A172 (cell line): ENCODE measurements around the gene PCDHGA5. TPM values are rescaled to one million over a fixed set of nuclear protein-coding genes. Genes with fewer than 3 reads are reported as not detected.
"Not testable (repeated sequence)": the region's sequence is repeated elsewhere in the genome, so short reads cannot be mapped to it uniquely, and the experiment has no call there.

Source experiments
- DNase-seq: peaks from one replicate; pipeline ENCODE4 v3.0.0-alpha.2; 2015; ENCODE audit warnings: low spot score
- total RNA-seq: library from RNA; depleted of rRNA; stranded (reverse); fragments of >200 nt; shearing (Covaris generic); gene quantifications from 2 replicates; pipeline ENCODE4 v1.2.3, GENCODE V29; 2014; rRNA removed

The PCDHGA5 gene
- total RNA-seq: 0.41 and 0.48 TPM in 2 replicates

DNA sequence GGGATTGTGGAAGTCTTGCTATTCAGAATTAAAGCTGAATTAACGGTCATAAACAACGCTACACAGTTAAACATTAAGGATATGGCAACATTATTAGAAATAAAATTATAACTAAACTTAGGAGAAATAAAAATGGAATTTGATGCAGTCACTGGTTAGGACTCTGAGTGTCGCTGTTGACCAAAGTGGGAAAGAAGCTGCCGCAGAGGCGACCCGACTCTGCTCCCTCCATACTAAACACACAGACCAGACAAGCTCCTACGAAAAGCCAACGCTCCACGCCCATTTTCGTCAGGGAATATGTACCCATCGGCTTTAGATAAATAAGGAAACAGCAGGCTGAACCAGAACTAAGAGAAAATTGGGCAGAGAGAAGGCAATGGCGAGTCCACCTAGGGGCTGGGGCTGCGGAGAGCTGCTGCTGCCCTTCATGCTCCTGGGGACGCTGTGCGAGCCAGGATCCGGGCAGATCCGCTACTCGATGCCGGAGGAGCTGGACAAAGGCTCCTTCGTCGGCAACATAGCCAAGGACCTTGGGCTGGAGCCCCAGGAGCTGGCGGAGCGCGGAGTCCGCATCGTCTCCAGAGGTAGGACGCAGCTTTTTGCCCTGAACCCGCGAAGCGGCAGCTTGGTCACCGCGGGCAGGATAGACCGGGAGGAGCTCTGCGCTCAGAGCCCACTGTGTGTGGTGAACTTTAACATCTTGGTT is at the start of gene PCDHGA5:
Gene PCDHGA5, plus strand, starts transcription at position 211 of the 709 bp plus-strand sequence. Its CDS starts 169 bp downstream, at position 380.
- no peak for DNase-seq

- not testable (repeated sequence) for DNase-seq
These were observed 47.0 kb upstream of the PCDHGA5 start for GRCh38 chr5:141316963-141317362.

DNA sequence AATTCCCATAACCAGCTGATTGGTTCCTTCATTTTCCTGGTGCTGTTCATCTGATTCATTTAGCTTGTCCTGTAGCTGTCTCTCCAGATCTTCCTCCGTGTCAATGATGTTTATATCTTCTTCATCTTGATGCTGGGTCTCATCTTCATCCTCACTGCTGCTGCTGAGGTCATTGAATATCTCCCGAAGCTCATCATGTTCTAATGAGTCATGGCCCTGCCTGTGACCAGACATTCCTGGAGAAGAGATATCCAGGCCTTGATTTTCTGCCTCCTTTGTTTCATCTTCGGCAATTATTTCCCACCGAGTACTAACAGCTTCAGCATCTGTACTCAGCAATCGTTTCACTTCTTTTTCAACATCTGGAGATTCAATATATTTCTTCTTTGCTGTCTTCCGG is 44.8 kb upstream of the PCDHGA5 start:
- no peak for DNase-seq

DNA sequence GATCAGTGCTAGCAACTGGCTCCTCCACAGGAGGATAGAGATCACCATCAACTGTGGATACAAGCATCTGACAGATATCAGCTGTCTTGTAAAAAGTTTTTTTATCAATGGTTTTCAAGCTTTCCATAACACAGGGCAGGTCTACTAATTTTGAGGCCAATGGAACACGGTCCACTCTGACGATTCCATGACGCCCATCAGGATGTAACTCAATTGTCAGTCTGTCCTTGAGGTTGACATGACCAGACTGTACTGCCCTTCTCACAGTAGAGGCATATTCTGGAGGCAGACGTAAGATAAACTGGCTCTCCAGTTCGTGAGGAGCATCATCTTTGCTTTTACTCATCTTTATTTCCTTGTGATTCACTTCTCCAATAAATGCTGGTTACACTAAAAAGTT is 44.3 kb upstream of the PCDHGA5 start:
- no peak for DNase-seq

DNA sequence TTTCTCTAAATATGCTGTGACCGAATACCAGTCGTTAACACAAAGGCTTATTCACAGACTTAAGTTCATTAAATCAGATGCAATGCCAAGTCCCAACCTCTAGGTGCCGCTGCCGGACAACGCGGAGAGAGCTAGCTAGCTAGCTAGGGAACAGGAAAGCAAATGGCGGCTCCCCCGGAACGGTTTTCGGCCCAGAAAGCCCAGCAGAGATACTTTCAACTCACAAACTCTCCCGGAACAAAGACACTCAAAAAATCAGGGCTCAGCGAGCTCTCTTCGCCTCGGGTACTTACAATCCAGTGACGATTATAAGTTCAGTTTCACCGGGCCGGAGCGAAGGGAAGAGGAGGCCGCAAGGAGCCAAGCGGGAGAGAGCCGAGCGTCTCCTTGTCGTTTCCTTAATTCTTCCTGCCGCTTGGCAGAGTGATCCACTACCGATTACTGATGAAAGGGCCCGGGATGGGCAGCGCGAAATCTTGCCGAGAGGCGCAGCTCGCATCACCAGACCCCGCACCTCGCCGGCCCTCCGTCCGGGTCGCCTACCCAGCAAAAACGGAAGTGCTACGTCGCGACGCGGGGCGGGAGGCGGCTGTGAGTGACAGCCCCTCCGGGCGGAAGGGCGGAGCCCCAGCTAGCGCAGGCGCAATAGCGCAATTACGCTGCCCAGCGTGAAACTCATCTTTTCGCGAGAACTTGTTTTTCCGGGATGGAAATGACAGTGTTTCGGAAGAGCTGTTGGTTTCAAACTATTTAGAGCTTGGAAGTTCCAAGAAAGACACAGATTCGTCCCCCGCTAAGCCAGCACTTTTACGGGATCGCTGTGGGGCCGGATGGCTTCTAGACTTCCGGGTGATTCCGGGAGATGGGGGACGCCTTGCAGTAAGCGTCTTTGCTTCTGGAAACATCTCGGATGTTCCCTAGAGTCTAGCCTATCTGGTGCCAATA is 43.5 kb upstream of the PCDHGA5 start, which contains the start of gene TAF7:
Gene TAF7, minus strand, starts transcription at position 560 of the 945 bp plus-strand sequence. CDS start 740 bp downstream, outside the sequence.
- peak; percentile 89 for DNase-seq

- no peak for DNase-seq
These were observed 41.7 kb upstream of the PCDHGA5 start for GRCh38 chr5:141322261-141322660.

DNA sequence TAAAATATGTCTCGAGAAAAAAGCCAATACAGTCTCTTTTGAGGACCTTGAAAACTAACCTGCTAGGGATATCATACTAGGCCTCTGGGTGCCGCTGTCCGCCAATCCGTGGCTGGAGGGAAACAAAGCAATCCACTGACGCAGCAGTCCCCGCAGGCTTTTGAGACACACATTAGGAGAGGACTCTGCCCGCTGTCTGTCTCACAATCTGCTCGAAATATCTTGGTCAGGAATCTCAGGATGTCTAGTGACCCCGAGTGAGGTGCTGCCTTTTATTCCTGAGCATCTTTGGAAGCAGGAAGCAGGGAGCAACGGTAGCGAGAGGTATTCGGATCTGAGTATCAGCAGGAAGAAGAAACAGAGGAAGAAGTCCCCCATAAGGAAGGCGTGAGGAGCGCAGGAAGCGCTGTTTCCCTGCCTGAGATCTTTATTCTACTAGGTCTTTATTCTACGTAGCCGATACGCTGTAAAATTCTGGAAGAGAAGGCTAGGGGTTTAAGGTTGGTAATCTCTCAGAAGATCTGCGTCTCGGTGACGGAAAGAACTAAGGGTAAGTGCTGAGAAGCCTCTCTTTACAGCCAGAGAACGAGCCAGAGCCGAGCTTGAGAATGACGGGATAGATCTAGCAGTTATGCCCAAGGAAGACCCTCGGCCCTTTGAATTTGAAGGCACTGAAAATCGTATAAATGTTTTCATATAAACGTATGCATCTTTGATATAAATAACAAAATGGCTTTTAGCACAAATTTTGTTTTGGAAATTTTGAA is 37.7 kb upstream of the PCDHGA5 start:
- no peak for DNase-seq

- DNase-seq: no peak
These were observed 35.7 kb upstream of the PCDHGA5 start for GRCh38 chr5:141328231-141328630.

DNA sequence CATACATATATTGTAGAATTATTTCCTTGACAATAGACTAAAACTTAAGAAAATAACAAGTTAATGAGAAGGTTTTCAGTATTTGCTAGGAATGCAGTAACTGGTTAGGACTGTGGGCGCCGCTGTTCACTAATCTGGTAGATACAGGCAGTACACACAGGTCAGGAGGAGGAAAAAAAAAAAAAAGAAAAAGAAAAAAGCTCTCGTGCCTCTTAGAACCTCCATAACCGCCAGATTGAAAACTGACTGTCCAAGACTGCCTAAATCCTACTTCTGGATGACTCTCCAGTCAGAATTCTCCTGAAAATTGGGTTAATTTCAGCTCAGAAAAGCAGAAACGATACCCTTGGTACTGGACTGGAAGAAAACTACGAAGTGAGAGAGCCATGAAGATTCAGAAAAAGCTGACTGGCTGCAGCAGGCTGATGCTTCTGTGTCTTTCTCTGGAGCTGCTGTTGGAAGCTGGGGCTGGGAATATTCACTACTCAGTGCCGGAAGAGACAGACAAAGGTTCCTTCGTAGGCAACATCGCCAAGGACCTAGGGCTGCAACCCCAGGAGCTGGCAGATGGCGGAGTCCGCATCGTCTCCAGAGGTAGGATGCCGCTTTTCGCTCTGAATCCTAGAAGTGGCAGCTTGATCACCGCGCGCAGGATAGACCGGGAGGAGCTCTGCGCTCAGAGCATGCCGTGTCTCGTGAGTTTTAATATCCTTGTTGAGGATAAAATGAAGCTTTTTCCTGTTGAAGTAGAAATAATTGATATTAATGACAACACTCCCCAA is 33.5 kb upstream of the PCDHGA5 start, which contains the start of gene PCDHGA1:
Gene PCDHGA1, plus strand, starts transcription at position 216 of the 782 bp plus-strand sequence.
- peak; percentile 42 for DNase-seq

GRCh38 chr5:141332571-141332970 is 31.4 kb upstream of the PCDHGA5 start:
- not testable (repeated sequence) for DNase-seq

DNA sequence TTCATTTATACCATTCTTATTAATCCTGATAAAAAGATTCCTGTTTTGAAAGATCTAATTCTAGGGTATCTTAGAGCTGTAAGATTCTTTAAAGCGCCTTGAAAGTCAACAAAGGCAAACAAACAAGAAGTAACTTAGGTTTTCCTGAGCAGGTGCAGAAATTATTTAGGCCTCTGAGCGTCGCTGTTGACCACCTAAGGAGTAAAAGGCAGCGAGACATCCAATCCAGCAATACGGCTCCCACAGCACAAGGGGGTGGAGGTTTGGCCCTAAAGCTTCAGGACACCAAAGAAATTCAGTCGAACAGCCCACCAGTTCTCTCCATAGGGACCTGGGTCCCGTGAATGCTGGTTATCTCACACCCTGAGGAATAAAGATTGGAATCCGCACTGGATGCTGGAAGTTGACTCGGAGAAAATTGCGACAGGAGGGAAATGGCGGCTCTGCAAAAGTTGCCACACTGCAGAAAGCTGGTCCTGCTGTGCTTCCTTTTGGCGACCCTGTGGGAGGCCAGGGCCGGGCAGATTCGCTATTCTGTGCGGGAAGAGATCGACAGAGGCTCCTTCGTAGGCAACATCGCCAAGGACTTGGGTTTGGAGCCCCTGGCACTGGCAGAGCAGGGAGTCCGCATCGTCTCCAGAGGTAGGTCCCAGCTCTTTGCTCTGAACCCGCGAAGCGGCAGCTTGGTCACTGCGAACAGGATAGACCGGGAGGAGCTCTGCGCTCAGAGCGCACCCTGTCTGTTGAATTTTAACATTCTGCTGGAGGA is 25.2 kb upstream of the PCDHGA5 start, which contains the start of gene PCDHGA2:
Gene PCDHGA2, plus strand, starts transcription at position 223 of the 769 bp plus-strand sequence.
- DNase-seq: peak; percentile 16

- not testable (repeated sequence) for DNase-seq
These were observed 23.1 kb upstream of the PCDHGA5 start for GRCh38 chr5:141340781-141341354.

- no peak for DNase-seq
These were observed 21.2 kb upstream of the PCDHGA5 start for GRCh38 chr5:141342773-141343172.

- DNase-seq: no peak
These were observed 20.6 kb upstream of the PCDHGA5 start, which contains the start of gene PCDHGA3 for GRCh38 chr5:141343242-141343952. Gene PCDHGA3 (plus strand): TSS chr5:141343829. CDS start chr5:141344034, 205 bp downstream.

GRCh38 chr5:141343953-141344463 is 20.0 kb upstream of the PCDHGA5 start:
- no peak for DNase-seq

- no peak for DNase-seq
These were observed 18.6 kb upstream of the PCDHGA5 start for GRCh38 chr5:141345327-141345726.

DNA sequence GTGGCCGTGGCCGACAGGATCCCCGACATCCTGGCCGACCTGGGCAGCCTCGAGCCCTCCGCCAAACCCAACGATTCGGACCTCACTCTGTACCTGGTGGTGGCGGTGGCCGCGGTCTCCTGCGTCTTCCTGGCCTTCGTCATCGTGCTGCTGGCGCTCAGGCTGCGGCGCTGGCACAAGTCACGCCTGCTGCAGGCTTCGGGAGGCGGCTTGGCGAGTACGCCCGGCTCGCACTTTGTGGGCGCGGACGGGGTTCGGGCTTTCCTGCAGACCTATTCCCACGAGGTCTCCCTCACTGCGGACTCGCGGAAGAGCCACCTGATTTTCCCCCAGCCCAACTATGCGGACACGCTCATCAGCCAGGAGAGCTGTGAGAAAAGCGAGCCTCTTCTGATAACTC is 17.9 kb upstream of the PCDHGA5 start:
- not testable (repeated sequence) for DNase-seq

DNA sequence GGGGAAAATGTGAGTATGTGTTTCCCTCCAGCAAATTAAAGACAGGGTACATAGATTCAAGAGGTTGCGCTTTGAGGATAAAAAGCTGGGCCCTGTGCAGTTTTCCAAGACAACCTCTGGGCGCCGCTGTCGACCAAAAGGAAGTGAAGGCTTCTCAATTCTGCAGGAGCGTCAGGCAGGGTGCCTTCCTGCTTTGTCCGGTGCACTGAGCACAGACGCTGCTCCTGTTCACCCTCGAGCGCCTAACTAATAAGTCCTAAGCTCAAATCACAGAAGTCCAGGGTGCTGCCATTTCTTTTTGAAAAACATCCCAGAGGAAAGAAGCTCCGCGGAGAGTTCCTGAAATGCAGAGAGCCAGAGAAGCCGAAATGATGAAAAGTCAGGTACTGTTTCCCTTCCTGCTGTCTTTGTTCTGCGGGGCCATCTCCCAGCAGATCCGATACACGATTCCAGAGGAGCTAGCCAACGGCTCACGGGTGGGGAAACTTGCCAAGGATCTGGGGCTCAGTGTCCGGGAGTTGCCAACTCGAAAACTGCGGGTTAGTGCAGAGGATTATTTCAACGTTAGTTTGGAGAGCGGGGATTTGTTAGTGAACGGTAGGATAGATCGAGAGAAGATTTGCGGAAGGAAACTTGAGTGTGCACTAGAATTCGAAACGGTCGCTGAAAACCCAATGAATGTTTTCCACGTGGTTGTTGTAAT is 13.9 kb upstream of the PCDHGA5 start, which contains the start of gene PCDHGB1:
Gene PCDHGB1, plus strand, starts transcription at position 183 of the 703 bp plus-strand sequence. Its CDS starts 162 bp downstream, at position 345.
- DNase-seq: peak; percentile 49
